Neutrophil (primary cell): ENCODE results near the gene CPED1.
"Not testable (repeated sequence)": the region's sequence is repeated elsewhere in the genome, so short reads cannot be mapped to it uniquely, and the experiment has no call there.

Source experiments
- H3K27ac ChIP-seq: fragments of 200-600 bp; sonication (generic); 2 replicates; pipeline ENCODE4 v1.5.1; 2016; ENCODE audit warnings: mild to moderate bottlenecking, moderate library complexity
- H3K27me3 ChIP-seq: fragments of 200-600 bp; sonication (generic); 2 replicates; pipeline ENCODE4 v1.6.0; 2016; ENCODE audit warnings: mild to moderate bottlenecking
- H3K36me3 ChIP-seq: fragments of 200-600 bp; sonication (generic); 2 replicates; pipeline ENCODE4 v1.5.1; 2017
- H3K4me1 ChIP-seq, 2 experiments: fragments of 200-600 bp in 1 of 2; sonication (generic) in 1 of 2; 1 replicate in 1 of 2; 2 replicates in 1 of 2; pipeline versions ENCODE4 v1.5.1 to v1.6.1; 2013 to 2016; ENCODE audit warnings: low read depth in 1 of 2, low read length in 1 of 2, mild to moderate bottlenecking in 1 of 2, moderate library complexity in 1 of 2; ENCODE audit not compliant: control insufficient read depth in 1 of 2, insufficient read depth in 1 of 2
- H3K4me3 ChIP-seq, 2 experiments: fragments of 200-600 bp in 1 of 2; sonication (generic) in 1 of 2; 1 replicate in 1 of 2; 2 replicates in 1 of 2; pipeline ENCODE4 v1.5.1; 2013 to 2016; ENCODE audit warnings: low read depth in 1 of 2, low read length in 1 of 2, mild to moderate bottlenecking in 1 of 2, moderate library complexity in 1 of 2
- H3K9me3 ChIP-seq: fragments of 200-600 bp; sonication (generic); 2 replicates; pipeline ENCODE4 v1.5.1; 2016
- TF ChIP-seq, protein P1 (sequence below): fragments of 200-600 bp; sonication (generic); IDR thresholded peaks from 2 replicates; pipeline ENCODE4 v1.5.1; 2016; ENCODE audit warnings: antibody characterized with exemption

Gene CPED1

DNA sequence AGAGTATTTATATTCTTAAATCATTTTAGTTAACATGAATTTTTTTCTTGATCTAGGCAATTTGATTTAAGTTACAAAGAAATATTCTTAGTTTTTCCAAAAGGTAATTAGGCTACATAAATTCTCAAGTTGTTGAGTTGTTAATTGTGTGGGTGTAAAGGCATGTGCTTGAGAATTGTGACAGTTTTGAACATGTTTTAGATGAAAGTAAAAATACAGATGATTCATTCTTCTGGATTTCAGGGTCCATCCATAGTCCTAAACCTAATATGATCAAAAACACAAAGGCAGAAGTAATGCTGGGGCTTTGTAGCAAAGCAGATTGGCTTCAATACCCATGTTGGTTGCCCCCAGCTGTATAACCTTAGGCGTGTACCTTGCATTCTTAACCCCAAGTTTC, 127.9 kb downstream of the CPED1 start:
- no peak overlapping the region for H3K27ac ChIP-seq
- no peaks in the 10 kb centered on the region for H3K36me3 ChIP-seq
- no peaks in the 10 kb centered on the region for H3K4me1 ChIP-seq
- H3K9me3 ChIP-seq: no peaks in the 10 kb centered on the region
- no peaks in the 10 kb centered on the region for H3K27me3 ChIP-seq
- TF ChIP-seq, protein P1, sequence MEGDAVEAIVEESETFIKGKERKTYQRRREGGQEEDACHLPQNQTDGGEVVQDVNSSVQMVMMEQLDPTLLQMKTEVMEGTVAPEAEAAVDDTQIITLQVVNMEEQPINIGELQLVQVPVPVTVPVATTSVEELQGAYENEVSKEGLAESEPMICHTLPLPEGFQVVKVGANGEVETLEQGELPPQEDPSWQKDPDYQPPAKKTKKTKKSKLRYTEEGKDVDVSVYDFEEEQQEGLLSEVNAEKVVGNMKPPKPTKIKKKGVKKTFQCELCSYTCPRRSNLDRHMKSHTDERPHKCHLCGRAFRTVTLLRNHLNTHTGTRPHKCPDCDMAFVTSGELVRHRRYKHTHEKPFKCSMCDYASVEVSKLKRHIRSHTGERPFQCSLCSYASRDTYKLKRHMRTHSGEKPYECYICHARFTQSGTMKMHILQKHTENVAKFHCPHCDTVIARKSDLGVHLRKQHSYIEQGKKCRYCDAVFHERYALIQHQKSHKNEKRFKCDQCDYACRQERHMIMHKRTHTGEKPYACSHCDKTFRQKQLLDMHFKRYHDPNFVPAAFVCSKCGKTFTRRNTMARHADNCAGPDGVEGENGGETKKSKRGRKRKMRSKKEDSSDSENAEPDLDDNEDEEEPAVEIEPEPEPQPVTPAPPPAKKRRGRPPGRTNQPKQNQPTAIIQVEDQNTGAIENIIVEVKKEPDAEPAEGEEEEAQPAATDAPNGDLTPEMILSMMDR: no peak
- H3K4me3 ChIP-seq: no peak overlapping the region

DNA sequence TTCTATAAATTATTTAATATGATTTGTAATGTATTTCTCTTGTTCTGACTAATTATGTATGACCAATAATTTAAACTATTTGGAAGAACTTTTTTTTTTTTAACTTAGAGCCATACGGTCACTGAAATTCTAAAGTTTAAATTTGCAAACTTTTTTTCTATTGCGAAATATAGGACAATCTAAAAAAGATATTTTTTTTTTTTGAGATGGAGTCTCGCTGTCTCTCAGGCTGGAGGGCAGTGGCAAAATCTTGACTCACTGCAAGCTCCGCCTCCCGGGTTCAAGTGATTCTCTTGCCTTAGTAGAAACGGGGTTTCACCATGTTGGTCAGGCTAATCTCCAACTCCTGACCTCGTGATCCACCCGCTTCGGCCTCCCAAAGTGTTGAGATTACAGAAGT, 130.5 kb downstream of the CPED1 start:
- Histone ChIP-seq H3K4me1 (no peaks in the 10 kb centered on the region), H3K27ac (no peak overlapping the region), H3K27me3 (no peaks in the 10 kb centered on the region), H3K4me3 (no peak overlapping the region), H3K36me3 (no peaks in the 10 kb centered on the region), H3K9me3 (no peaks in the 10 kb centered on the region)
- TF ChIP-seq, protein P1: no peak

DNA sequence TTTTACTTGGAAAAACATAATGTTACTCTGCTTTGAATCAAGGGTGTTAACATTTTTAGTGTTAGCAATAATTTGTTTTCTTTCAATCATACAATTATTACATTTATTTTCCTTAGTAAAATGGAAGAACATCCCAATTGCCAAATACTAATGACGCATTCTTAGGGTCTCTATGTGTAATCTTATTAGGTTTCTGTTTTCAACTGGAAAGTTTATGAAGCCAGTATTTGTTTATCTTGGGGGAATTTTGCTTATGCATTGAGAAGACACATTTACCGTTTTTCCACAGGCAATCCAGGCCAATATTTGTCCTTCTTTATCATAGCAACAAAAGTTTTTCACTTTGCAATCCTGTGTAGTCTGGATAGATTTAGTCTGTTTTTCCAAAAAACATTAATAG, 134.5 kb downstream of the CPED1 start:
- H3K27ac ChIP-seq: no peak overlapping the region
- H3K4me3 ChIP-seq: no peak overlapping the region
- H3K36me3 ChIP-seq: no peaks in the 10 kb centered on the region
- H3K9me3 ChIP-seq: no peaks in the 10 kb centered on the region
- TF ChIP-seq, protein P1: no peak
- H3K4me1 ChIP-seq: no peaks in the 10 kb centered on the region
- H3K27me3 ChIP-seq: no peaks in the 10 kb centered on the region

DNA sequence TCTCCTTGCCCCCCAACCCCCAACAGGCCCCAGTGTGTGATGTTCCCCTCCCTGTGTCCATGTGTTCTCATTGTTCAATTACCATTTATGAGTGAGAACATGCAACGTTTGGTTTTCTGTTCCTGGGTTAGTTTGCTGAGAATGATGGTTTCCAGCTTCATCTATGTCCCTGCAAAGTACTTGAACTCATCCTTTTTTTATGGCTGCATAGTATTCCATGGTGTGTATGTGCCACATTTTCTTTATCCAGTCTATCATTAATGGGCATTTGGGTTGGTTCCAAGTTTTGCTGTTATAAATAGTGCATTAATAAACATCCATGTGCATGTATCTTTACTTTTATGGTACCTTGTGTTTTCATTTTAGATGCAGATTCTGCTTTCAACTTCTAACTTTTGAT, 136.9 kb downstream of the CPED1 start:
- H3K27me3 ChIP-seq, H3K4me3 ChIP-seq, H3K36me3 ChIP-seq, H3K9me3 ChIP-seq, H3K4me1 ChIP-seq, H3K27ac ChIP-seq: not testable (repeated sequence)

DNA sequence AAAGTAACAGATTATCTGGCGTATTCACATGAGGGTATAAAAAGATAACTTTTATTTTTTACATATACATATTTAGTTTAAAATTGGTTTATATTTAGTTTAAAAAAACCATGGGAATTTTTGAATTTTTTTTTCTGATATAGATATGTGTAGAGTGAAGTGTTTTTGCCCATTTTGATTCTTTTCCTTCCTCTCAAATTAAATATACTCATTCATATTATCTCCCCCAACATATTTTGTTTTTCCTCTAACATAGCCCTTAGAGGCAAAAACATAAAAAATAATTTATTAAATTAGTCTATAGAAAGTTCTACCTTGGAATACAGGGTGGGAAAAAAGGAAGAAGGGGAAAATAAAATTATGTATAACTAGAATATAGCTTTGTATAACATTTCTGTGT, 137.7 kb downstream of the CPED1 start:
- H3K4me1 ChIP-seq: no peaks in the 10 kb centered on the region
- no peak overlapping the region for H3K27ac ChIP-seq
- H3K27me3 ChIP-seq: no peaks in the 10 kb centered on the region
- TF ChIP-seq, protein P1: no peak
- H3K4me3 ChIP-seq: no peak overlapping the region
- no peaks in the 10 kb centered on the region for H3K9me3 ChIP-seq
- H3K36me3 ChIP-seq: no peaks in the 10 kb centered on the region

DNA sequence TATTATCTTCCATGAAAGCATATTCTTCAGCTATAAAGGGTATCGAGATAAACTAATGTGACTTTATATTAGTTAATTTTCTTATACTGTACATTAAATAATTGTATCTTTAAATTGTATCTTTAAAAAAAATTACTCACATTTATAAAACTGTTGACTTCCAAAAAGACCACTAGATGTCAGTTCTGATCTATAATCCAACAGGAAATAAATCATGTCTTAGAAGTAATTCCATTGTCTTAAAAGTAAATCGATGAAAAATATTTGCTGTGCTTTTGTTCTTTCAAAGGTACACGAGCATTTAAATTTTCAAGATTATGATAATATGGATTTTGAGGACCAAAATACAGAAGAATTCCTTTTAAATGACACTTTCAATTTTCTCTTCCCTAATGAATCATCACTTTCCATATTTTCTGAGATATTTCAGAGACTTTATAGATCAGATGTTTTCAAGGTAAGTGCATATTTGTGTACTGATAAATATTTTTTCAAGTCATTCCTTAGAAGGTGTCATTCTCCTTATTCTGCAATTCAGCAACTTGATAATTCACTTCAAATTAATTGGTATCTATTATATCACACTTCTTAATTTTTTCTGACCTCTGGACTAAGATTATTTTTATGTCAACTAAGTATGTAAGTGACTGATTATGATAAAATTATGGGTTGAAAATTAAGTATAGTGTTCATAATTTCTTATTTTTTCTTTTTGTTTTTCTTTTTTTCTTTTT, 138.5 kb downstream of the CPED1 start:
- H3K36me3 ChIP-seq: no peaks in the 10 kb centered on the region
- no peak overlapping the region for H3K4me3 ChIP-seq
- TF ChIP-seq, protein P1: no peak
- no peaks in the 10 kb centered on the region for H3K4me1 ChIP-seq
- no peak overlapping the region for H3K27ac ChIP-seq
- no peaks in the 10 kb centered on the region for H3K9me3 ChIP-seq
- no peaks in the 10 kb centered on the region for H3K27me3 ChIP-seq
